AG04449 (cell line): Measurements from ENCODE around the gene MCOLN3.
"Not testable (repeated sequence)": the region's sequence is repeated elsewhere in the genome, so short reads cannot be mapped to it uniquely, and the experiment has no call there.

Source experiments
- CTCF ChIA-PET: fragments of 350-600 bp; formaldehyde crosslinking; extraction: SDS; loops from one replicate; lab custom pipeline; 2021; ENCODE audit warnings: antibody characterized with exemption; lab: Yijun Ruan, JAX
- POLR2A ChIA-PET: fragments of 400-600, 350-600 bp; formaldehyde crosslinking; extraction: SDS; loops from one replicate; lab custom pipeline; 2020; ENCODE audit warnings: antibody characterized with exemption, inconsistent platforms; lab: Yijun Ruan, JAX
- DNase-seq: peaks from one replicate; pipeline ENCODE4 v3.0.0-alpha.2; 2010; ENCODE audit warnings: low read depth, low spot score
- H3K4me3 ChIP-seq: 2 replicates; pipeline ENCODE4 v1.5.1; 2011; ENCODE audit warnings: low read depth, mild to moderate bottlenecking, control low read depth, low read length
- TF ChIP-seq, protein P1 (sequence below): IDR thresholded peaks from one replicate; pipeline ENCODE4 v1.5.1; 2011; ENCODE audit warnings: mild to moderate bottlenecking, moderate library complexity, low read length, control low read depth, inconsistent platforms; ENCODE audit not compliant: insufficient read depth; ENCODE audit errors: missing control alignments

The MCOLN3 gene

DNA sequence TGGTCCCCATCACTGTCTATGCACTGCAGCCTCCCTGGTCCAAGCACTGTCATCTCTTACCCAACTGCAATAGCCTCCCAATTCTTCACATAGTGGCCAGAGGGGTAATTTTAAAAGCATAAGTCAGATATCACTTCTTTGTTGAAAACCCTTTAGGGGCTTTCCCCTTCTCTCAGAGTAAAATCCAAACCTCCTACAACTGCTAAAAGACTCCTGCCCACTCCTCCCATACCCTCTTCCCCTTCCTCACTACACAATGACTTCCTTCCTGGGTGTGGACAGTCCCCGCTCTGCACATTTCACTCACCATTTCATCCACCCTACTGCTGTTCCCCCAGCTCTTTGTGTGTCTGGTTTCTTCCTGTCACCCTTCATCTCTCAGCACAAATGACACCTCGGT, 59.7 kb downstream of the MCOLN3 start:
- DNase-seq = no peak
- H3K4me3 ChIP-seq = no peak overlapping the region
- ChIA-PET POLR2A (no interaction called here), CTCF (no interaction called here)
- TF ChIP-seq, protein P1, sequence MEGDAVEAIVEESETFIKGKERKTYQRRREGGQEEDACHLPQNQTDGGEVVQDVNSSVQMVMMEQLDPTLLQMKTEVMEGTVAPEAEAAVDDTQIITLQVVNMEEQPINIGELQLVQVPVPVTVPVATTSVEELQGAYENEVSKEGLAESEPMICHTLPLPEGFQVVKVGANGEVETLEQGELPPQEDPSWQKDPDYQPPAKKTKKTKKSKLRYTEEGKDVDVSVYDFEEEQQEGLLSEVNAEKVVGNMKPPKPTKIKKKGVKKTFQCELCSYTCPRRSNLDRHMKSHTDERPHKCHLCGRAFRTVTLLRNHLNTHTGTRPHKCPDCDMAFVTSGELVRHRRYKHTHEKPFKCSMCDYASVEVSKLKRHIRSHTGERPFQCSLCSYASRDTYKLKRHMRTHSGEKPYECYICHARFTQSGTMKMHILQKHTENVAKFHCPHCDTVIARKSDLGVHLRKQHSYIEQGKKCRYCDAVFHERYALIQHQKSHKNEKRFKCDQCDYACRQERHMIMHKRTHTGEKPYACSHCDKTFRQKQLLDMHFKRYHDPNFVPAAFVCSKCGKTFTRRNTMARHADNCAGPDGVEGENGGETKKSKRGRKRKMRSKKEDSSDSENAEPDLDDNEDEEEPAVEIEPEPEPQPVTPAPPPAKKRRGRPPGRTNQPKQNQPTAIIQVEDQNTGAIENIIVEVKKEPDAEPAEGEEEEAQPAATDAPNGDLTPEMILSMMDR = no peak

DNA sequence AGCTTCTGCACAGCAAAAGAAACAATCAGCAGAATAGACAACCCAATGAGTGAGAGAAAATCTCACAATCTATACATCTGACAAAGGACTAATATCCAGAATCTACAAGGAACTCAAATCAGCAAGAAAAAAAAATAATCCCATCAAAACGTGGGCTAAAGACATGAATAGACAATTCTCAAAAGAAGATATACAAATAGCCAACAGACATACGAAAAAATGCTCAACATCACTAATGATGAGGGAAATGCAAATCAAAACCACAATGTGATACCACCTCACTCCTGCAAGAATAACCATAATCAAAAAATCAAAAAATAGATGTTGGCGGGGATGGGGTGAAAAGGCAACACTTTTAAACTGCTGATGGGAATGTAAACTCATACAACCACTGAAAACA, 61.7 kb downstream of the MCOLN3 start:
- CTCF ChIA-PET, H3K4me3 ChIP-seq, POLR2A ChIA-PET, DNase-seq: not testable (repeated sequence)

DNA sequence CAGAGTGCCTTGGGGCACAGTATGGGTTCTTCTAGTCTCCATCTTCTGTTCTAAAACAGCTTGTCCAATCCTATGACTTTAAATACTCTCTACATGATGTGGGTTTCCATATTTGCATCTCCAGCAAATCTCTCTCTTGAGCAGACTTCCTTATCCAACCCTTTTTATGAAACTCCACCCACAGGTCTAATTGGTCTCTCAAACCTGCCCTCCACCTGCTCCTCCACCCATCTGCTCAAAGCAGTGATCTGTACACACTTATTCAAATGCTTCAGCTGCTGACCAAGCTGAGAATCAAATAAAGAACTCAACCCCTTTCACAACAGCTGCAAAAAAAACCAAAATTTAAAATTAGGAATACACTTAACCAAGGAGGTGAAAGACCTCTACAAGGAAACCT, 62.9 kb downstream of the MCOLN3 start:
- no peak overlapping the region for H3K4me3 ChIP-seq
- ChIA-PET POLR2A (no interaction called here), CTCF (no interaction called here)
- DNase-seq = no peak
- TF ChIP-seq, protein P1 = no peak

DNA sequence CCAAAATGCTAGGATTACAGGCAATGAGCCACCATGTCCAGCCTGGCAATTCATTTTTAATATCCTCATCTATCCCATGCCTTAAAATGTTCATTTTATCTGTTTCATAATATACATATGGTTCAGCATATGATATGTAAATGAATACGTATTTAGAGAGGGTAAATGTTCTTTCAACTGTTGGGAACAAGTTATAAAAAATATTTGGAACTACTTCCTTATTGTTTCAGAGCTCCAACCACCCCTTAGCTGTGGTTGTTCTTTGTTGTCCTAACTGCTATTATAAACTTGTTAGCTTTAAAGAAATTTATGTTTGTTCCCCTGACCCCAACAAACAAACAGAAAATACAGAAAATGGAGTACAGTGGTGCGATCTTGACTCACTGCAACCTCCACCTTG, 65.9 kb downstream of the MCOLN3 start:
- TF ChIP-seq, protein P1 = no peak
- ChIA-PET CTCF (interaction anchor here (0.6 to 1.4 kb wide), 2 partner anchors 38 to 73 kb away, joined by 3 read pairs; no protein-coding TSS in a partner anchor), POLR2A (no interaction called here)
- no peak for DNase-seq
- H3K4me3 ChIP-seq = no peak overlapping the region

DNA sequence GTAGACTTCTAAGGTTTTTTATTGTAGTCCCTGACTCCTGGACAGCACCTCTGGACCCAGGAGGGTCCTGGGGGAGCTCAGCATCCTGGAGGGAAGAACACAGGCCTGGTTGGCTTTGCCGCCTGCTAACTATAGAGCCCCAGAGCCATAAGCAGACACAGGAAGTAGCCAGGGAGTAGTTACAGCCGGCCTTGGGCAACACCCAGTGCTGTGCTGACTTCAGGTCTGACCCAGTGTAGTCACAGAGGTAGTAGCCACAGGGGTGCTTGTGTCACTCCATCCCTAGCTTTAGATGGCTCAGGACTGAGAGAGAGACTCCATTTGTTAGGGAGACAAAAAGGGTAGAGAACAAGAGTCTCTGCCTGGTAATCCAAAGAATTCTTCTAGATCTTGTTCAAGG, 73.3 kb downstream of the MCOLN3 start:
- no peak for DNase-seq
- POLR2A ChIA-PET = no interaction called here
- CTCF ChIA-PET = interaction anchor here (1.1 kb wide), 1 partner anchor 40 kb away, joined by 3 read pairs; no protein-coding TSS in a partner anchor
- no peak overlapping the region for H3K4me3 ChIP-seq
- TF ChIP-seq, protein P1 = no peak

DNA sequence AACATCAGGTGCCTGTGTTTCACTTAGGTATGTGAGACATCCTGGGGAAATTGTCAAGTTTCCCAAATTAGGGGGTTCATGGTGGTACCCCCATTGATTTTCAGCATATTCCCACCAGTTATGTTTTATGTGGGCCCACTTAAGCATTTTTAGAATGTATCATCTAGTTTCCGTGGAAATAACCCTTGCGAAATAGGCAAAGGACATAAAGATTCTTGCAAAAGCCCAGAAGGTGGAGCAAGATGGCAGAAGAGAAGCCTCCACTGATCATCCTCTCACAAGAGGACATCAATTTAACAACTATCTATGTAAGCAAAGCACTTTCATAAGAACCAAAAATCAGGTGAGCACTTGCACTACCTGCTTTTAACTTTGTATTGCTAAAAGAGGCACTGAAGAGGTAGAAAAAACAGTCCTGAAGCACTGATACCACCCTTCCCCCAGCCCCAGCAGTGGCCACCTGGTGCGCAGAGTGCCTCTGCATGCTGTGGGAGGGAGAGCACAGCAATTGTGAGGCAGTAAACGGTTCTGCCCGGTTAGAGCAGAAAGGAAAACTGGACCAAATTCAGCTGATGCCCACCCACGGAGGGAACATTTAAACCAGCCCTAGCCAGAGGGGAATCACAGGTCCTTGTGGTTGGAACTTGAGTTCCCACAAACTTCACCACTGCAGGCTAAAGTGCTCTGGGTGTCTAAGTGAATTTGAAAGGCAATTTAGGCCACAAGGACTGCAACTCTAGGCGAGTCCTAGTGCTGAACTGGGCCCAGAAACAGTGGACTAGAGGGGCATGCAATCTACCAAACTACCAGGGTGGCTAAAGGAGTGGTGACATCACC, 74.6 kb downstream of the MCOLN3 start:
- ChIA-PET CTCF (interaction anchor here (1.8 to 2.3 kb wide), 2 partner anchors 16 to 29 kb away, joined by 5 to 14 read pairs; no protein-coding TSS in a partner anchor), POLR2A (no interaction called here)
- DNase-seq = no peak
- TF ChIP-seq, protein P1 = no peak
- H3K4me3 ChIP-seq = no peak overlapping the region
